Body of pancreas (tissue), 4 donors: ENCODE data around the gene HLA-DPB1. TPM values are rescaled to one million over a fixed set of nuclear protein-coding genes. Genes with fewer than 3 reads are reported as not detected.
A peak's percentile ranks its signal among the peaks of the same experiment; 100 is the strongest.

Experiments
- ATAC-seq: fragments of 150-250 bp; one replicate; pipeline ENCODE4 v1.9.1; 2016
- DNase-seq, 4 donors: peaks; one replicate each; pipeline ENCODE4 v3.0.0-alpha.2; 2019
- H3K27ac ChIP-seq, 4 donors: fragments of 200-600 bp; sonication (generic); 1 replicate in 3 of 4; 2 replicates in 1 of 4; pipeline versions ENCODE4 v1.5.1 to v1.6.1; 2016 to 2019; ENCODE audit warnings: mild to moderate bottlenecking in 1 of 4, mixed read lengths in 1 of 4, moderate library complexity in 1 of 4
- H3K27me3 ChIP-seq, 2 donors: fragments of 200-600 bp; sonication (generic); one replicate each; pipeline ENCODE4 v1.6.0; 2016; ENCODE audit warnings: mild to moderate bottlenecking in 1 of 2
- H3K36me3 ChIP-seq, 2 donors: fragments of 200-600 bp; sonication (generic); replicated peaks in 1 of 2; 2 replicates each; pipeline ENCODE4 v1.5.1; 2016; ENCODE audit warnings: low read depth in 2 of 2; ENCODE audit not compliant: insufficient read depth in 1 of 2
- H3K4me1 ChIP-seq: fragments of 200-600 bp; sonication (generic); one replicate; pipeline ENCODE4 v1.6.0; 2016
- H3K4me3 ChIP-seq, 2 donors: fragments of 200-600 bp; sonication (generic); 1 replicate in 1 of 2; 2 replicates in 1 of 2; pipeline ENCODE4 v1.5.1; 2016 to 2019
- H3K9me3 ChIP-seq, 3 donors: fragments of 200-600 bp; sonication (generic); 1 replicate in 2 of 3; 2 replicates in 1 of 3; pipeline ENCODE4 v1.5.1; 2016
- CTCF ChIP-seq, 7 experiments: fragments of 450-650 bp in 4 of 7; fragments of 200-600 bp in 3 of 7; sonication (generic) in 3 of 7; IDR thresholded peaks; one replicate each; pipeline ENCODE4 v1.5.1; 2016 to 2019; ENCODE audit warnings: antibody characterized with exemption in 7 of 7
- POLR2A ChIP-seq, 3 donors: fragments of 450-650 bp; IDR thresholded peaks; one replicate each; pipeline ENCODE4 v1.6.1; 2016; ENCODE audit warnings: antibody characterized with exemption in 3 of 3, mild to moderate bottlenecking in 2 of 3
- WGBS, 2 donors: methylation state at CpG; one replicate each; pipeline ENCODE4 v1.1.5; 2017; 5-methylcytosine and 5-hydroxymethylcytosine counted together
- intact Hi-C: fragments of 100-400 bp; cut with DNase I; formaldehyde crosslinking; loops from one replicate; pipeline ENCODE4 v1.15.1; 2023
- total RNA-seq, 2 donors: library from RNA; depleted of rRNA; stranded (reverse); fragments of >200 nt; gene quantifications; one replicate each; pipeline ENCODE4 v1.1.0, GENCODE V29; 2016

Gene HLA-DPB1
- total RNA-seq, 2 donors from 2014 or later = 41.2 to 52.4 TPM

GRCh38 chr6:33078919-33079521, 3.2 kb downstream of the HLA-DPB1 start:
- 74 to 81% methylated on average over 2 of the region's 2 CpGs for WGBS, 2 donors
- Histone ChIP-seq H3K4me1 (peaks cover 18% of the 10 kb centered on the region), H3K27ac (no peak overlapping the region), H3K9me3 (no peaks in the 10 kb centered on the region), H3K4me3 (no peak overlapping the region), H3K36me3 (no peaks in the 10 kb centered on the region), H3K27me3 (no peaks in the 10 kb centered on the region)
- TF ChIP-seq CTCF (IDR thresholded peaks at IDR 0.05) = no peak
- TF ChIP-seq POLR2A (IDR thresholded peaks at IDR 0.05) = no peak
- intact Hi-C loops = no loop called here
- DNase-seq = no peak
- ATAC-seq = no peak

GRCh38 chr6:33079580-33079979, 3.8 kb downstream of the HLA-DPB1 start:
- 58 to 65% methylated on average over 4 of the region's 4 CpGs for WGBS, 2 donors
- no peak for DNase-seq
- no peaks in the 10 kb centered on the region for H3K27me3 ChIP-seq
- ATAC-seq = no peak
- H3K27ac ChIP-seq = peak overlapping the region in 2 of 4 donors; percentile 78 to 83
- H3K36me3 ChIP-seq = no peaks in the 10 kb centered on the region
- H3K9me3 ChIP-seq = no peaks in the 10 kb centered on the region
- H3K4me1 ChIP-seq = peaks cover 18% of the 10 kb centered on the region
- no peak overlapping the region for H3K4me3 ChIP-seq
- intact Hi-C loops = no loop called here
- TF ChIP-seq CTCF (IDR thresholded peaks at IDR 0.05) (no peak), POLR2A (IDR thresholded peaks at IDR 0.05) (no peak)

GRCh38 chr6:33080127-33081089, 4.6 kb downstream of the HLA-DPB1 start:
- no peak for TF ChIP-seq CTCF (IDR thresholded peaks at IDR 0.05)
- TF ChIP-seq POLR2A (IDR thresholded peaks at IDR 0.05) = peak; percentile 10 to 70 (median 59)
- peak overlapping the region; percentile 13 to 83 (median 80) for H3K27ac ChIP-seq
- no peaks in the 10 kb centered on the region for H3K27me3 ChIP-seq
- H3K9me3 ChIP-seq = no peaks in the 10 kb centered on the region
- H3K4me1 ChIP-seq = peaks cover 18% of the 10 kb centered on the region
- ATAC-seq (peak; percentile 72), DNase-seq (peak; percentile 45 to 72 (median 70))
- no peak overlapping the region for H3K4me3 ChIP-seq
- intact Hi-C loops = no loop called here
- H3K36me3 ChIP-seq = no peaks in the 10 kb centered on the region
- 7 to 20% methylated on average over 26 to 47 of the region's 49 CpGs for WGBS, 2 donors

- intact Hi-C loops = no loop called here
- H3K9me3 ChIP-seq = no peaks in the 10 kb centered on the region
- no peak for TF ChIP-seq POLR2A (IDR thresholded peaks at IDR 0.05)
- no peak for TF ChIP-seq CTCF (IDR thresholded peaks at IDR 0.05)
- no peaks in the 10 kb centered on the region for H3K27me3 ChIP-seq
- H3K36me3 ChIP-seq = peaks cover 0 to 1% of the 10 kb centered on the region in 2 donors
- DNase-seq (peak in 1 of 4 donors; percentile 7), ATAC-seq (no peak)
- 76 to 85% methylated on average over 16 of the region's 16 CpGs for WGBS, 2 donors
- H3K27ac ChIP-seq = peak overlapping the region; percentile 13 to 83 (median 80)
- H3K4me3 ChIP-seq = no peak overlapping the region
- H3K4me1 ChIP-seq = peaks cover 18% of the 10 kb centered on the region
These were observed 5.5 kb downstream of the HLA-DPB1 start for GRCh38 chr6:33081098-33081824.
